Neural progenitor cell (in vitro differentiated cells): Measurements from ENCODE around the gene CELA3A. TPM values are rescaled to one million over a fixed set of nuclear protein-coding genes. Genes with fewer than 3 reads are reported as not detected.
"Not testable (repeated sequence)": the region's sequence is repeated elsewhere in the genome, so short reads cannot be mapped to it uniquely, and the experiment has no call there.

Experiments used
- DNase-seq: peaks from one replicate; pipeline ENCODE4 v3.0.0-alpha.2; 2016; ENCODE audit warnings: low spot score
- H2AFZ ChIP-seq: fragments of 200-600 bp; sonication (generic); replicated peaks from 2 replicates; pipeline ENCODE4 v1.6.1; 2016; ENCODE audit warnings: antibody characterized with exemption
- H3F3A ChIP-seq: fragments of 200-600 bp; sonication (generic); 2 replicates; pipeline ENCODE4 v1.6.1; 2016; ENCODE audit warnings: antibody characterized with exemption, low read depth
- H3K27ac ChIP-seq: fragments of 200-600 bp; sonication (generic); 2 replicates; pipeline ENCODE4 v1.5.1; 2016; ENCODE audit warnings: mild to moderate bottlenecking
- H3K27me3 ChIP-seq: fragments of 200-600 bp; sonication (generic); 2 replicates; pipeline ENCODE4 v1.6.1; 2016; ENCODE audit warnings: mild to moderate bottlenecking, moderate library complexity
- H3K36me3 ChIP-seq: fragments of 200-600 bp; sonication (generic); 2 replicates; pipeline ENCODE4 v1.5.1; 2016
- H3K4me1 ChIP-seq: fragments of 200-600 bp; sonication (generic); 2 replicates; pipeline ENCODE4 v1.6.1; 2016; ENCODE audit warnings: mixed run types
- H3K4me2 ChIP-seq: fragments of 200-600 bp; sonication (generic); 2 replicates; pipeline ENCODE4 v1.6.1; 2016
- H3K4me3 ChIP-seq: fragments of 200-600 bp; sonication (generic); 2 replicates; pipeline ENCODE4 v1.5.1; 2016
- H3K79me2 ChIP-seq: fragments of 200-600 bp; sonication (generic); 2 replicates; pipeline ENCODE4 v1.6.1; 2016; ENCODE audit warnings: low read depth
- H3K9ac ChIP-seq: fragments of 200-600 bp; sonication (generic); 2 replicates; pipeline ENCODE4 v1.6.1; 2016
- H3K9me3 ChIP-seq: fragments of 200-600 bp; sonication (generic); 2 replicates; pipeline ENCODE4 v1.5.1; 2016; ENCODE audit warnings: low read depth
- H4K20me1 ChIP-seq: fragments of 200-600 bp; sonication (generic); 2 replicates; pipeline ENCODE4 v1.6.1; 2016; ENCODE audit warnings: low read depth
- H3K27ac Mint-ChIP-seq: 3 replicates; pipeline ENCODE4 v1.8.0; 2021; ENCODE audit warnings: mixed read lengths
- H3K27me3 Mint-ChIP-seq: 2 replicates; pipeline ENCODE4 v1.8.0; 2022; ENCODE audit warnings: low read depth, mild to moderate bottlenecking, inconsistent platforms, moderate library complexity, mixed read lengths; ENCODE audit not compliant: insufficient read depth
- H3K36me3 Mint-ChIP-seq: 3 replicates; pipeline ENCODE4 v1.8.0; 2021; ENCODE audit warnings: mixed read lengths
- H3K4me1 Mint-ChIP-seq: 3 replicates; pipeline ENCODE4 v1.8.0; 2021; ENCODE audit warnings: mixed read lengths
- H3K4me3 Mint-ChIP-seq: 3 replicates; pipeline ENCODE4 v1.8.0; 2021; ENCODE audit warnings: mild to moderate bottlenecking, moderate library complexity, mixed read lengths
- H3K9me3 Mint-ChIP-seq: 3 replicates; pipeline ENCODE4 v1.8.0; 2020; ENCODE audit warnings: mixed read lengths
- CTCF ChIP-seq: fragments of 200-600 bp; sonication (generic); IDR thresholded peaks from 2 replicates; pipeline ENCODE4 v1.5.1; 2017; ENCODE audit warnings: antibody characterized with exemption, mild to moderate bottlenecking
- total RNA-seq: library from RNA; depleted of rRNA; stranded (reverse); fragments of >200 nt; gene quantifications from 2 replicates; pipeline ENCODE4 v1.2.3, GENCODE V29; 2015; ENCODE audit warnings: low replicate concordance

CELA3A gene
- total RNA-seq, 1 donor from 2014 or later = not detected

- H3K4me1 Mint-ChIP-seq, H3K36me3 Mint-ChIP-seq, H3K27ac Mint-ChIP-seq, H3K4me3 Mint-ChIP-seq, H3K4me1 ChIP-seq, H3K9me3 Mint-ChIP-seq, H3K79me2 ChIP-seq, H3K4me3 ChIP-seq, H4K20me1 ChIP-seq, H3F3A ChIP-seq, H3K9me3 ChIP-seq, H3K36me3 ChIP-seq, H3K27ac ChIP-seq, H2AFZ ChIP-seq, H3K4me2 ChIP-seq, H3K27me3 ChIP-seq, H3K9ac ChIP-seq: not testable (repeated sequence)
- peak; percentile 28 for DNase-seq
- H3K27me3 Mint-ChIP-seq = peaks cover 10% of the 10 kb centered on the region
- TF ChIP-seq CTCF = peak; percentile 25
These were observed 20.8 kb upstream of the CELA3A start for GRCh38 chr1:21980515-21981220.

GRCh38 chr1:21981253-21981652 lies 20.2 kb upstream of the CELA3A start:
- H3F3A ChIP-seq, DNase-seq, H3K4me1 Mint-ChIP-seq: not testable (repeated sequence)

GRCh38 chr1:21982122-21982521 lies 19.3 kb upstream of the CELA3A start:
- H3K79me2 ChIP-seq, H2AFZ ChIP-seq, H3K27me3 ChIP-seq, H3K4me1 ChIP-seq, H3K4me1 Mint-ChIP-seq, H3K9me3 ChIP-seq, H3F3A ChIP-seq, H3K4me2 ChIP-seq, H3K36me3 Mint-ChIP-seq, H3K9me3 Mint-ChIP-seq, H4K20me1 ChIP-seq, H3K36me3 ChIP-seq, H3K4me3 Mint-ChIP-seq, DNase-seq, H3K27ac Mint-ChIP-seq, H3K4me3 ChIP-seq, H3K9ac ChIP-seq, H3K27ac ChIP-seq: not testable (repeated sequence)
- peaks cover 10% of the 10 kb centered on the region for H3K27me3 Mint-ChIP-seq

More at GRCh38 chr1:21981253-21981652, 20.2 kb upstream of the CELA3A start:
- peaks cover 10% of the 10 kb centered on the region for H3K27me3 Mint-ChIP-seq
- H3K4me3 Mint-ChIP-seq, H3K9me3 ChIP-seq, H3K9ac ChIP-seq, H3K27ac ChIP-seq, H3K79me2 ChIP-seq, H3K4me3 ChIP-seq, H3K27me3 ChIP-seq, H3K36me3 ChIP-seq, H2AFZ ChIP-seq, H3K4me2 ChIP-seq, H3K36me3 Mint-ChIP-seq, H3K27ac Mint-ChIP-seq, H3K9me3 Mint-ChIP-seq, H4K20me1 ChIP-seq, H3K4me1 ChIP-seq: not testable (repeated sequence)

GRCh38 chr1:21983539-21983938 lies 17.9 kb upstream of the CELA3A start:
- H3K27me3 Mint-ChIP-seq, H3K9me3 Mint-ChIP-seq: not testable (repeated sequence)

GRCh38 chr1:21985893-21986292 lies 15.6 kb upstream of the CELA3A start:
- not testable (repeated sequence) for H3K27ac ChIP-seq, H3K27me3 Mint-ChIP-seq, H2AFZ ChIP-seq, H3K27me3 ChIP-seq, DNase-seq, H3K4me3 ChIP-seq, H3K4me2 ChIP-seq, H3K79me2 ChIP-seq, H4K20me1 ChIP-seq, H3K36me3 Mint-ChIP-seq, H3K4me3 Mint-ChIP-seq, H3K36me3 ChIP-seq, H3K9ac ChIP-seq, H3K4me1 Mint-ChIP-seq, H3K27ac Mint-ChIP-seq, H3K9me3 ChIP-seq, H3F3A ChIP-seq, H3K4me1 ChIP-seq, H3K9me3 Mint-ChIP-seq

More at GRCh38 chr1:21983539-21983938, 17.9 kb upstream of the CELA3A start:
- not testable (repeated sequence) for H3K27me3 ChIP-seq, H3K79me2 ChIP-seq, H3K4me2 ChIP-seq, H3K4me1 Mint-ChIP-seq, H3K9ac ChIP-seq, H3K4me3 ChIP-seq, H3K27ac ChIP-seq, H3F3A ChIP-seq, H3K36me3 ChIP-seq, H3K27ac Mint-ChIP-seq, H4K20me1 ChIP-seq, H2AFZ ChIP-seq, H3K9me3 ChIP-seq, H3K4me1 ChIP-seq, DNase-seq, H3K36me3 Mint-ChIP-seq, H3K4me3 Mint-ChIP-seq

GRCh38 chr1:21986386-21986785 lies 15.1 kb upstream of the CELA3A start:
- H4K20me1 ChIP-seq = not testable (repeated sequence)

GRCh38 chr1:21989672-21990393 lies 11.6 kb upstream of the CELA3A start:
- H3K36me3 Mint-ChIP-seq, H3K4me2 ChIP-seq, H3K4me3 ChIP-seq, H3K27ac Mint-ChIP-seq, DNase-seq, H3K36me3 ChIP-seq, H3K27me3 Mint-ChIP-seq, H2AFZ ChIP-seq, H3K4me1 ChIP-seq, H3K27ac ChIP-seq, H3K4me3 Mint-ChIP-seq, H3F3A ChIP-seq, H4K20me1 ChIP-seq, H3K27me3 ChIP-seq, H3K9me3 ChIP-seq, H3K4me1 Mint-ChIP-seq, H3K9ac ChIP-seq, H3K9me3 Mint-ChIP-seq, H3K79me2 ChIP-seq: not testable (repeated sequence)

More at GRCh38 chr1:21986386-21986785, 15.1 kb upstream of the CELA3A start:
- H3F3A ChIP-seq, H3K36me3 ChIP-seq, H3K4me3 ChIP-seq, H3K36me3 Mint-ChIP-seq, H3K79me2 ChIP-seq, H3K27me3 ChIP-seq, H3K27me3 Mint-ChIP-seq, H3K4me1 ChIP-seq, H3K9me3 Mint-ChIP-seq, H2AFZ ChIP-seq, H3K4me1 Mint-ChIP-seq, H3K27ac Mint-ChIP-seq, H3K4me3 Mint-ChIP-seq, H3K9ac ChIP-seq, H3K27ac ChIP-seq, H3K4me2 ChIP-seq, H3K9me3 ChIP-seq, DNase-seq: not testable (repeated sequence)
